WERI-Rb-1 (cell line): ENCODE results near the gene PTCD1.
A peak's percentile ranks its signal among the peaks of the same experiment; 100 is the strongest.

ENCODE experiments used
- DNase-seq: peaks from one replicate; pipeline ENCODE4 v3.0.0-alpha.2; 2020
- H3K27ac ChIP-seq: fragments of 250-450 bp; sonication (Bioruptor Pico); 2 replicates; pipeline ENCODE4 v1.5.1; 2020; ENCODE audit warnings: mild to moderate bottlenecking, moderate library complexity
- H3K27me3 ChIP-seq: fragments of 250-450 bp; sonication (Bioruptor Pico); 2 replicates; pipeline ENCODE4 v1.5.1; 2021; ENCODE audit warnings: mild to moderate bottlenecking, low read depth, moderate library complexity; ENCODE audit not compliant: insufficient read depth, severe bottlenecking
- H3K36me3 ChIP-seq: fragments of 250-450 bp; sonication (Bioruptor Pico); 2 replicates; pipeline ENCODE4 v1.5.1; 2020; ENCODE audit warnings: mild to moderate bottlenecking, moderate library complexity
- H3K4me3 ChIP-seq: 2 replicates; pipeline ENCODE4 v1.5.1; 2011; ENCODE audit warnings: low read depth, mild to moderate bottlenecking, control low read depth, low read length
- H3K9me3 ChIP-seq: fragments of 250-450 bp; sonication (Bioruptor Pico); 2 replicates; pipeline ENCODE4 v1.5.1; 2021; ENCODE audit warnings: mild to moderate bottlenecking, moderate library complexity; ENCODE audit not compliant: severe bottlenecking
- TF ChIP-seq, protein P1 (sequence below): IDR thresholded peaks from 2 replicates; pipeline ENCODE4 v1.5.1; 2011; ENCODE audit warnings: low read depth, mild to moderate bottlenecking, control low read depth, inconsistent platforms, low read length

PTCD1 gene

DNA sequence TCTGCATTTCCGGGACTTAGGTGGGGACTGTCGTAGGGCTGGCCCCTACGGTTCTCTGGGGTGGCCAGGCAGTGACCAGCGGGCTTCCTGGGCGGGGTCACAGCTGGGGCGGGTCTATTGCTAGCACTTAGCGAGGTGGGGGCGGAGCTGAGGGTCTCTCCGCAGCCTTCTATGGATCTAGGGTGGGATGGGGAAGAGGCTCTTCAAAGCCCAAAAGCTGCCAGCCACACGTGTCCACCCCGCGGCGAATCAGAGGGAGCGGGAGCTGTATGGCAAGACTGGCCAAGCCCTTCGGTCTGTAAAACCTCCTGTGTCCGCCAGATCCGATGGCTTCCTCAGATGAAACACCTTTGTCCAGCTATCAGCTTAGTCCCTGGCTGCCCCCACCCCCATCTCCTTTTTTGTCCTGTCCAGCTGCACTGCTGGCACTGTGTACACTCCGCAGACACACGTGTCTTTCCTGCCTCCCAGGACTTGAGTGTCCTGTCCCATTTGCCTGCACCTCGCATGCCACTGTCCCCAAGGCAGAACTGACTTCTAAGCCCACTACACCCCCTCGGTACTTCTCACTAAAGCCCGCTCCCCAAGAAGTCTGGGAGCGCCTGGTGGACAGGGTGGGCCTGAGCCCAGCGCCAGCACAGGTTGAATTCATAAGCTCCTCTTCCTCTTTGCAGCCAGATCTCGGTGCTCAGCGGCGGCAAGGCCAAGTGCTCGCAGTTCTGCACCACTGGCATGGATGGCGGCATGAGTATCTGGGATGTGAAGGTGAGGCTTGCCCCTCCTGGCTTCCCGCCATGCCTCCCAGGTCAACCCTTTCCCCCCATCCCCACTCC is 45.0 kb downstream of the PTCD1 start:
- H3K27ac ChIP-seq, result peak overlapping the region; percentile 78
- peaks cover 40% of the 10 kb centered on the region for H3K36me3 ChIP-seq
- TF ChIP-seq, protein P1, sequence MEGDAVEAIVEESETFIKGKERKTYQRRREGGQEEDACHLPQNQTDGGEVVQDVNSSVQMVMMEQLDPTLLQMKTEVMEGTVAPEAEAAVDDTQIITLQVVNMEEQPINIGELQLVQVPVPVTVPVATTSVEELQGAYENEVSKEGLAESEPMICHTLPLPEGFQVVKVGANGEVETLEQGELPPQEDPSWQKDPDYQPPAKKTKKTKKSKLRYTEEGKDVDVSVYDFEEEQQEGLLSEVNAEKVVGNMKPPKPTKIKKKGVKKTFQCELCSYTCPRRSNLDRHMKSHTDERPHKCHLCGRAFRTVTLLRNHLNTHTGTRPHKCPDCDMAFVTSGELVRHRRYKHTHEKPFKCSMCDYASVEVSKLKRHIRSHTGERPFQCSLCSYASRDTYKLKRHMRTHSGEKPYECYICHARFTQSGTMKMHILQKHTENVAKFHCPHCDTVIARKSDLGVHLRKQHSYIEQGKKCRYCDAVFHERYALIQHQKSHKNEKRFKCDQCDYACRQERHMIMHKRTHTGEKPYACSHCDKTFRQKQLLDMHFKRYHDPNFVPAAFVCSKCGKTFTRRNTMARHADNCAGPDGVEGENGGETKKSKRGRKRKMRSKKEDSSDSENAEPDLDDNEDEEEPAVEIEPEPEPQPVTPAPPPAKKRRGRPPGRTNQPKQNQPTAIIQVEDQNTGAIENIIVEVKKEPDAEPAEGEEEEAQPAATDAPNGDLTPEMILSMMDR, result no peak
- no peaks in the 10 kb centered on the region for H3K27me3 ChIP-seq
- peak overlapping the region; percentile 67 for H3K4me3 ChIP-seq
- no peaks in the 10 kb centered on the region for H3K9me3 ChIP-seq
- peak; percentile 87 for DNase-seq

DNA sequence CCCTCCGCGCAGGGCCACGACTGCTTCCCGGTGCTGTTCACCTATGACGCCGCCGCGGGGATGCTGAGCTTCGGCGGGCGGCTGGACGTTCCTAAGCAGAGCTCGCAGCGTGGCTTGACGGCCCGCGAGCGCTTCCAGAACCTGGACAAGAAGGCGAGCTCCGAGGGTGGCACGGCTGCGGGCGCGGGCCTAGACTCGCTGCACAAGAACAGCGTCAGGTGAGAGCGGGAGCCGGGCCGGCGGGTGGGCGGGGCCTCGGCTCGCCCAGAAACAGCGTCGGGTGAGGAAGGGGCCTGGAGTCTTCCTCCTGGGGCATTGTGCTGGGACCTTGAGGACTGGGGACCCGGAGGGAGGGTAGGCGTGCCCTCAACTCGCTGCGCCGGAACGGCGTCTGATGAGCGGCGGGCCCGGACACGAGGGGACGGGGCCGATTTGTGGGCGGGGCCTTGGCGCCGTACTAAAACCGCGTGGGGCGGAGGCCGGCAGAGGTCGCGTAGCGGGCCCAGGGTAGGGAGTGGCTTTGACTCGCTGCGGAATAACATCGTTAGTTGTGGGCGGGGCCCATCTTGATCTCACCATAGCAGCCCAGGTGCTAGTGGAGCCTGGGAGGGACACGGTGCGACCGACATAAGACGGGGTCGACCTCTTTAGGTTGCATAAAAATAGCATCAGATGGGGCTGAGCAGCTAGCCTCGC is 45.8 kb downstream of the PTCD1 start:
- DNase-seq, result peak; percentile 93
- peaks cover 33% of the 10 kb centered on the region for H3K36me3 ChIP-seq
- peak overlapping the region; percentile 78 for H3K27ac ChIP-seq
- H3K27me3 ChIP-seq, result no peaks in the 10 kb centered on the region
- H3K9me3 ChIP-seq, result no peaks in the 10 kb centered on the region
- TF ChIP-seq, protein P1, result no peak
- H3K4me3 ChIP-seq, result peak overlapping the region; percentile 67

DNA sequence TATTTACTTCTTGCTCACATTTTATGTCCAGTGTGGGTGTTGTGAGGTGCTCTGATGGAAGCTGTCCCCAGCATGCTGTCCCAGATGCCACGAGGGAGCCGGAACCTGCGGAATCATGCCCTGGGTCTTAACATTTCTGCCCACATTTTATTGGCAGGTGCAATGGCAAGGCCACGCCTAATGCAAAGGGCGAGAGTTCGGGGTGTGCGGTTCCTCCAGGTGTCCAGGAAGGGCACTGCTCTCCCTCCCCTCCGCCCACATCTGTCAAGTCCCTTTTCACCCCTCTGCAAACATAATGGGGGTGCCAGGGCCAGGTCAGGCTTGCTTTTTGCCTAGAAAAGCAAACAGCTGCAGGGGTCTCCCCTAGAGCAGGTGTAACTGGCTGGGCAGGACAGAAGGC is 46.6 kb downstream of the PTCD1 start:
- H3K27ac ChIP-seq, result no peak overlapping the region; the same call in 1 of the 2 replicates

DNA sequence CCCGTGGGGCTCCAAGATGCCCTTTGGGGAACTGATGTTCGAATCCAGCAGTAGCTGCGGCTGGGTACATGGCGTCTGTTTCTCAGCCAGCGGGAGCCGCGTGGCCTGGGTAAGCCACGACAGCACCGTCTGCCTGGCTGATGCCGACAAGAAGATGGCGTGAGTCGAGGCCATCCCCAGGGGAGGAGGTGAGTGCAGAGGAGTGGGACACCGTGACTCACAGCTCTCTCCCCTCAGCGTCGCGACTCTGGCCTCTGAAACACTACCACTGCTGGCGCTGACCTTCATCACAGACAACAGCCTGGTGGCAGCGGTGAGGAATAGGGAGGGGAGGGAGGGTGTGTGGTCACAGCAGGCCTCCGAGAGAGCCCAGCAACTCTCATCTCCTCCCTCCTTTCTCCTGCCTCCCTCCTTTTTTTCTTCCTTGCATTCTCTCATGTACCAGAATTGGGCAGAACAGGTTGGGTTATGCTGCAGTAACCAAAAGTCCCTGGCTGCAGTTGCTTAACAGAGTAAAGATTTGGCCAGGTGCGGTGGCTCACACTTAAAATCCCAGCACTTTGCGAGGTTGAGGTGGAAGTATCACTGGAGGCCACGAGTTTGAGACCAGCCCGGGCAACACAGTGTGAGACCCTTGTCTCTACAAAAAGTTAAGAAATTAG is 47.5 kb downstream of the PTCD1 start:
- Histone ChIP-seq H3K9me3 (no peaks in the 10 kb centered on the region), H3K27me3 (no peaks in the 10 kb centered on the region), H3K36me3 (peaks cover 24% of the 10 kb centered on the region), H3K27ac (no peak overlapping the region), H3K4me3 (no peak overlapping the region)
- TF ChIP-seq, protein P1, result no peak
- DNase-seq, result no peak

More for the DNA sequence above, 46.6 kb downstream of the PTCD1 start:
- H3K9me3 ChIP-seq, result no peaks in the 10 kb centered on the region
- TF ChIP-seq, protein P1, result no peak
- H3K4me3 ChIP-seq, result peak overlapping the region; percentile 67
- H3K36me3 ChIP-seq, result peaks cover 25% of the 10 kb centered on the region
- DNase-seq, result no peak
- H3K27me3 ChIP-seq, result no peaks in the 10 kb centered on the region

DNA sequence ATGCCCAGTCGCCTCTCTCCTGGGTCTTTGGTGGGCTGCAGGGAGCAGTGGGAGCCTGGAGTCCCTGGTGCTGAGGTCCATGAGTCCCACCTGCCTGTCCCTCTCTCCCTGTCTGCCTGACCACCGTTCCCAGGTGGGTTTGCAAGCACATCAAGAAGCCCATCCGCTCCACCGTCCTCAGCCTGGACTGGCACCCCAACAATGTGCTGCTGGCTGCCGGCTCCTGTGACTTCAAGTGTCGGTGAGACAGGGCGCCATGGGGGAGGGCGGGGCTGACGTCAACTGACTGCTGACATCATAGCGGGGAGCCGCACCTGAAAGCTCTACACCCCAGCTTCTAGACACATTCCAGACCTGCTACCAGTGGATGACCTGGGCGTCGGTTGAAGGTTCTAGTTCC is 48.8 kb downstream of the PTCD1 start:
- Histone ChIP-seq H3K4me3 (no peak overlapping the region), H3K9me3 (no peaks in the 10 kb centered on the region), H3K27me3 (no peaks in the 10 kb centered on the region), H3K27ac (no peak overlapping the region), H3K36me3 (peaks cover 12% of the 10 kb centered on the region)
- DNase-seq, result no peak
- TF ChIP-seq, protein P1, result no peak
